Measurements from ENCODE around the gene TK1.

TK1 gene

GRCh38 chr17:78226759-78227454, 40.1 kb upstream of the TK1 start:
- TF ChIP-seq CTCF (conservative IDR thresholded peaks at IDR 0.05; ENCODE audit: low read depth) = no peak
- POLR2A ChIA-PET (ENCODE audit: low non-redundant PET) = no interaction called here
- DNase-seq (ENCODE audit: low spot score) = no peak
- peak overlapping the region; percentile 12; the same call in 1 of the 2 replicates for H3K27ac ChIP-seq
- CTCF ChIA-PET = interaction anchor here (0.6 to 1.4 kb wide), 3 partner anchors 12 to 1045 kb away, joined by 3 to 7 read pairs (median 5); no protein-coding TSS in a partner anchor

DNA sequence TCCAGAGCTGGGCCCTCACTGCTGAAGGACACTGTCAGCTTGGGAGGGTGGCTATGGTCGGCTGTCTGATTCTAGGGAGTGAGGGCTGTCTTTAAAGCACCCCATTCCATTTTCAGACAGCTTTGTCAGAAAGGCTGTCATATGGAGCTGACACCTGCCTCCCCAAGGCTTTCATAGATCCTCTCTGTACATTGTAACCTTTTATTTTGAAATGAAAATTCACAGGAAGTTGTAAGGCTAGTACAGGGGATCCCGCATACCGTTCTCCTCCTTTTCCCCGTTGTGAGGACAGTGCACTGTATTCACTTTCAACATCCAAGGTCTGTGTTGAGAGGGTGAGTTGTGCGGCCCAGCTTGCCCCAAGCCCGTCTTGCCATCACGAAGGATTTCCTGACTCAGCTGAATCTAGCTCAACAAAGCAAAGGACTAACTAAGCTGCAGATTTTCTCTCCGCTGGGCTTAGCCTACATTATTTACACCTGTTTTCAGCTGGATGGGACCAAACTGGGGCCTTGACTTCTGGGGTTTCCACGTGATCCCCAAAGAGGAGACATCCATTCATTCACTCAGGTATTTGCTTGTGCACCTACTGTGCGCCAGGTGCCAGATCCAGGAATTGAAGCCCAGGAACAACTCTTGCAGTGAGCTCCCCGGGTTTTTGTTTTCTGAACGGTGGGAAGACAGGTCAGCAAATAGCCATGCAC, 39.4 kb upstream of the TK1 start:
- ChIA-PET POLR2A (ENCODE audit: low non-redundant PET) (interaction anchor here (0.6 kb wide), 1 partner anchor 28 kb away, joined by 3 read pairs; no protein-coding TSS in a partner anchor), CTCF (interaction anchor here (0.6 to 1.4 kb wide), 3 partner anchors 13 to 1045 kb away, joined by 3 to 7 read pairs (median 5); no protein-coding TSS in a partner anchor)
- DNase-seq (ENCODE audit: low spot score) = no peak
- no peak for TF ChIP-seq CTCF (conservative IDR thresholded peaks at IDR 0.05; ENCODE audit: low read depth)
- H3K27ac ChIP-seq = peak overlapping the region; percentile 12; the same call in 1 of the 2 replicates

DNA sequence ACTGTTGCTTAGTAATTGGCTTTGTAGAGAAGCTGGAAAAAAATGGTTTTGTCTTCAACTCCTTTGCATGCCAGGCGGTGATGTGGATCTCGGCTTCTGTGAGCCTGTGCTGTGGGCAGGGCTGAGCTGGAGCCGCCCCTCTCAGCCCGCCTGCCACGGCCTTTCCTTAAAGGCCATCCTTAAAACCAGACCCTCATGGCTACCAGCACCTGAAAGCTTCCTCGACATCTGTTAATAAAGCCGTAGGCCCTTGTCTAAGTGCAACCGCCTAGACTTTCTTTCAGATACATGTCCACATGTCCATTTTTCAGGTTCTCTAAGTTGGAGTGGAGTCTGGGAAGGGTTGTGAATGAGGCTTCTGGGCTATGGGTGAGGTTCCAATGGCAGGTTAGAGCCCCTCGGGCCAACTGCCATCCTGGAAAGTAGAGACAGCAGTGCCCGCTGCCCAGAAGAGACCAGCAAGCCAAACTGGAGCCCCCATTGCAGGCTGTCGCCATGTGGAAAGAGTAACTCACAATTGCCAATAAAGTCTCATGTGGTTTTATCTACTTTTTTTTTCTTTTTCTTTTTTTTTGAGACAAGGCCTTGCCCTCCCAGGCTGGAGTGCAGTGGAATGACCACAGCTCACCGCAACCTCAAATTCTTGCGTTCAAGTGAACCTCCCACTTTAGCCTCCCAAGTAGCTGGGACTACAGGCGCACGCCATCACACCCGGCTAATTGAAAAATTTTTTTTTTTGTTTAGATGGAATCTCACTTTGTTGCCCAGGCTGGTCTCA, 38.4 kb upstream of the TK1 start:
- ChIA-PET POLR2A (ENCODE audit: low non-redundant PET) (interaction anchor here (0.6 kb wide), 1 partner anchor 27 kb away, joined by 3 read pairs; no protein-coding TSS in a partner anchor), CTCF (interaction anchor here (0.8 kb wide), 1 partner anchor 26 kb away, joined by 3 read pairs; no protein-coding TSS in a partner anchor)
- H3K27ac ChIP-seq = peak overlapping the region; percentile 44
- DNase-seq (ENCODE audit: low spot score) = no peak
- no peak for TF ChIP-seq CTCF (conservative IDR thresholded peaks at IDR 0.05; ENCODE audit: low read depth)

DNA sequence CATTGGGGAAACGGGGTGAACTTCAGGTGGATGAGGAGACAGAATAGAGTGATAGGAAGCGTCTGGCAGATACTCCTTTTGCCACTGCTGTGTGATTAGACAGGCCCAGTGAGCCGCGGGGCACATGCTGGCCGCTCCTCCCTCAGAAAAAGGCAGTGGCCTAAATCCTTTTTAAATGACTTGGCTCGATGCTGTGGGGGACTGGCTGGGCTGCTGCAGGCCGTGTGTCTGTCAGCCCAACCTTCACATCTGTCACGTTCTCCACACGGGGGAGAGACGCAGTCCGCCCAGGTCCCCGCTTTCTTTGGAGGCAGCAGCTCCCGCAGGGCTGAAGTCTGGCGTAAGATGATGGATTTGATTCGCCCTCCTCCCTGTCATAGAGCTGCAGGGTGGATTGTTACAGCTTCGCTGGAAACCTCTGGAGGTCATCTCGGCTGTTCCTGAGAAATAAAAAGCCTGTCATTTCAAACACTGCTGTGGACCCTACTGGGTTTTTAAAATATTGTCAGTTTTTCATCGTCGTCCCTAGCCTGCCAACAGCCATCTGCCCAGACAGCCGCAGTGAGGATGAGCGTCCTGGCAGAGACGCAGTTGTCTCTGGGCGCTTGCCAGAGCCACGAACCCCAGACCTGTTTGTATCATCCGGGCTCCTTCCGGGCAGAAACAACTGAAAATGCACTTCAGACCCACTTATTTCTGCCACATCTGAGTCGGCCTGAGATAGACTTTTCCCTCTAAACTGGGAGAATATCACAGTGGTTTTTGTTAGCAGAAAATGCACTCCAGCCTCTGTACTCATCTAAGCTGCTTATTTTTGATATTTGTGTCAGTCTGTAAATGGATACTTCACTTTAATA, 37.6 kb upstream of the TK1 start:
- no peak for DNase-seq (ENCODE audit: low spot score)
- peak overlapping the region; percentile 44 for H3K27ac ChIP-seq
- TF ChIP-seq CTCF (conservative IDR thresholded peaks at IDR 0.05; ENCODE audit: low read depth) = no peak
- CTCF ChIA-PET = no interaction called here
- POLR2A ChIA-PET (ENCODE audit: low non-redundant PET) = no interaction called here

DNA sequence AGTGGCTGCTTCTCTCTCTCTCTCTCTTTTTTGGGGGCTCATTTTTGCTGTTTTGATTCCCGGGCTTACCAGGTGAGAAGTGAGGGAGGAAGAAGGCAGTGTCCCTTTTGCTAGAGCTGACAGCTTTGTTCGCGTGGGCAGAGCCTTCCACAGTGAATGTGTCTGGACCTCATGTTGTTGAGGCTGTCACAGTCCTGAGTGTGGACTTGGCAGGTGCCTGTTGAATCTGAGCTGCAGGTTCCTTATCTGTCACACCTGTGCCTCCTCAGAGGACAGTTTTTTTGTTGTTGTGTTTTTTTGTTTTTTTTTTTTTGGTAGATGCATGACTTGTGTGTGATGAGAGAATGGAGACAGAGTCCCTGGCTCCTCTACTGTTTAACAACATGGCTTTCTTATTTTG, 36.9 kb upstream of the TK1 start:
- CTCF ChIA-PET = interaction anchor here (1.3 kb wide), 1 partner anchor 27 kb away, joined by 6 read pairs; no protein-coding TSS in a partner anchor
- no peak for TF ChIP-seq CTCF (conservative IDR thresholded peaks at IDR 0.05; ENCODE audit: low read depth)
- POLR2A ChIA-PET (ENCODE audit: low non-redundant PET) = no interaction called here
- DNase-seq (ENCODE audit: low spot score) = no peak
- H3K27ac ChIP-seq = peak overlapping the region; percentile 24

Data from RWPE1 (cell line).